ENCODE data around the gene ACAN.

The ACAN gene

DNA sequence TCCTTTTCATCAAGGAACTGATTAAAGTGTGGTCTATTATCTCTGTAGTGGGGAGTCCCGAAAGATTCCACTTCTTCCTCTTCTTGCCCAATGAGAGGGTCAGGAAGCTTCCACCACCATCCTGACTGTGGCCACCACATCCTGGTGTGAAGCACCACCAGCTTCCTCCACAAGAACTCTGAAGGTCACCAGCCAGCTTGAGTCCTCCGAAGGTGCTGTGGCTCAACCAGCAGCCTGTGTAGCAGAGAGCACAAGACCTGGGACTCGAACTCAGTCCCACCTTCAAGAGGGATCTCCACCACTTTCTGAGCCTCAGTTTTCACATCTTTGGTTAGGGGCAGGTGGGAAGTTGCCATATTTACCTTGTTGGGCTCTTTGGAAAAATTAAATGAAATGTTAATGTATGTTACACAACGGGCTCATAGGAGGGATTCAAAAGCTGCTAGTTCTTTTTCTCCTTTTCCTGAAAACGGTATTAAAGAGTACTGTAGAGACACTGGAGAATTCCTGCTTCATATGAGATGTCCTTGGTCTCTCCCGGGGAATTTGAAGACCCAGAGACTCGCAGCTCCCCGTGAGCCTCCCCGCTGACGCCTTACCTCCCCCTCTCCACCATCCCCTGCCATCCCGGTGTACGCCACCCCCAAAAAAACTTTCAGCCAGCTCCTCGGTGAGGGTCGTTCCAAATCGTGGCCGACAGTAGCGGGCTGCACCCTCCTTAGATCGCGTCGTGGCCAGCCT, 816 bp upstream of the ACAN start:
- DNase-seq (ENCODE audit: low read depth) = no peak

DNA sequence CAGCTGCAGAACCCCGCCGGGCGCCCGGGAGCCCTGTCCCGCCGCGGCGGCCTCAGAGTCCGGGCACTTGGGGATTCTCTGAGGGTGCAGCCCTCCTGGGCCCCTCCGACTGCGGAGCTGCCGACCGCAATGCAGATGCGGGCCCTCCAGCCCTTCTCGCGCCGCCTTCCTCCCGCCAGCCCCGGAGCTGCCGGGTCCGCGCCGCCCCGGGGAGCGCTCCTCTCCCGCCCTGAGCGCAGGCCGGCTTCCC, 320 bp upstream of the ACAN start:
- no peak for DNase-seq (ENCODE audit: low read depth)

DNA sequence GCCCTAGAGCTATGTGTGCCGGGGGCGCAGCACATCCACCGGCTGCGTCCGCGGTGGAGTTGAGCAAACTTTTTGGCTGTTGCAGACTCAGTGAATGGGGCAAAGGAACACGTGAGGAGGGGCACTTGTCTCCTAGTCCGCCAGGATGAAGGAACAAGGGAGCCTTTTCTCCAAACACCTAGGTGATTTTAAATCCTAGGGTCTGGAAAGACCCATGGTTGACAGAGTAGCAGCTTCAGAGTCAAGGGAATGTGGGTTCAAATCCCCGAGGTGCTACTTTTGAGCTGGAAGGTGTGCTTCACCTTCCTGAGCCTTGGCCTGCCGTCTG, 648 bp downstream of the ACAN start:
- DNase-seq (ENCODE audit: low read depth) = no peak

DNA sequence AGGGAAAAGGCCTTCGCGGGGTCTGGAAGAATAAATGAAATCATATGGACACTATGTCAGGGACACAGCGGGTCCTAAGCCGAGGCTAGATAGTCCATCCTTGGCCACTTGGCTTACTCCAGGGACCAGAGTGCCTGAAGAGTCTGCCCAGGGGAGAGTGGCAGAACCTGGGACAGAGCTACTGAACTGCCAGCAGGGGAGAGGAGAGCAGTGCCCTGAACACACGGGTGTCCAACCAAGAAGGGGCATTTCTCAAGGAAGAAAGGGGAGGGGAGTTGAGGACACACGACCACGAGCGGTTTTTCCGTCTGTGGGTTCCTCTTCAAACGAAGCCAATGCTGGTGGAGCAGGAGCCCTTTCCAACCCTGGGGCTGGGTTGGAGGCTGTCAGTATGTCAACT, 1.0 kb downstream of the ACAN start:
- no peak for DNase-seq (ENCODE audit: low read depth)

DNA sequence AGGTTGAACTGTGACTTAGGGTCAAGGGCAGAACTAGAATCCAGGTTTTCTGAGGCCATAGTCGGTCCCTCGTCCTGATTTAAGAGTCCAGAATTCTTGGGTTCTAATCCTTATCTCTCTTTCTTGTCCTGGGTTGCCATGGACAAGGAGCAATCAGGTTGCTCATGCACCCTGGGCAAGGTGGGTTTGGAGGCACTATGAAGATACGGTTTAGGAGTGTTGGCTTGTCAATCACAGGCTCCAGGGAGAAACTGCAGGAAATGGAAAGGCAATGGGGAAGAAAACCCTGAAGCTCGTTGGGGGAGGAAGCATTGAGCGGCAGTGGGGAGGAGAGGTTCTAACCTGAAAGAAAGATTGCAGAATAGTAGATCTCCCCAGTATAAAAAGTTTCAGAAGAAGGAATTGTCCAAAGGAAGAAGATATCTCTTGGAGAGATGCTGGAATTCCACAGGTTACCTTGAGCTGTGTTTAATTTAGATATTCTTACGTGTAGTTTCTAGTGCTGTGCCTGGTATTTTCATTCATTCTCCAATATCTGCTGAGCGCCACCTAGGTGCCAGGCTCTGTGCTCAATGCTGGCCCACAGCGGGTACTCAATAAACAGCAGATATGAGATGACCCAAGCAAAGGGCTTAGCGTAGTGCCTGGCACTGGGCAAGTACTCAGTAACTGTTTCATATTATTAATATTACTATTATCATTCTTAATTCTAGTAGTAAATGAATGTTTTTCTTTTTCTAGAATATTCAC, 2.0 kb downstream of the ACAN start:
- no peak for DNase-seq (ENCODE audit: low read depth)

DNA sequence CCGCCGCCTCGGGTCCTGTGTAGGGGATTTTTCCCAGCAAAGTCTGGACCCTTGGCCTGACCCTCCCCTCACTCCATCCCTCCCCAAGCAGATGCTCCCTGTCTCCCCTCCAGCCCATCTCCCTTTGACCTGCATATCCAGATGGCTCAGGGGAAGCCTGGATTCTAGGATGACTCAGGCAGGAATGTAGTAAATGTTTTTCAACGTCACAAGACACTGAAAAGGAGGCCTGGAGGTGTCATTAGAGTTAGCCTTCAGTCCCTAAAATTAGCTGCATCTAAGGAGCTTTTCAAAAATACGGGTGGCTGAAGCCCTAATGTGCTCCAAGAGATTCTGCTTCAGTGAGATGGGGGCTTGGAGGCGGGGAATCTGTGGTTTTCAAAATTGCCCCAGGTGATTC, 7.2 kb downstream of the ACAN start:
- DNase-seq (ENCODE audit: low read depth) = no peak

DNA sequence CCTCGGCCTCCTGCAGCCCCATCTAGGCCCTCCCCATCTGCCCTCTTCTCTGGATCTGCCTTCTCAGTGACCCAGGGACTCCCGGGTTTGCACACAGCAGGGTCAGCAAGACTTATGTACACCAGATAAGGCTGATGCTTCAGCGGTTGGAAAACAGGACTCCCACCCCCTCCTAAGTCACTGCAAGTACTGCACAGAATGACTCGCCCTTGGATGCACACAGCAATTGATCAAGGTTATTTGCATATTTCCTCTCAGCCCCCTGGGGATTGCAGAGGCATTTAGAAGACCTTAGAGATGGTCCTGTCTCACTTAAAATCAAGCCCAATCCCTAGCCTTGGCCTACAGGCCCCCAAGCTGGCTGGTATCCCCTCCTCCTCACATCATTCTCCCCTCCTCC, 8.9 kb downstream of the ACAN start:
- no peak for DNase-seq (ENCODE audit: low read depth)

DNA sequence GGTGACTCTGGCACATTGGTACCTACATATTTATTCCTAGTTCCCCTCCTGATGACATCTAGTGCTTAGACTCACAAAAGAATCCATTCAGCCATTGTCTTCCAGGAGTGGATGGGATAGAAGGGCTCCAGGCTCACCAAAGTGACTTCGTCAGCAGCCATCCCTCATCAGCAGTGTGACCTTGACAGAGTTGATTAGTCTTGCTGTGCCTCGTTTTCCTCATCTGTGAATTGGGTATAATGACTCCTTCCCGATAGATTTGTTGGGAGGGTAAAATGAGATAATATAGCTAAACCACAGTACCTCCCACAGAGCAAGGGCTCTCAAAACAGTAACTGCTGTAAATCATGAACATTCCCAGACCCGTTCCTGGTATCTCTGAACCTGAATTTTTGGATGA, 10.7 kb downstream of the ACAN start:
- no peak for DNase-seq (ENCODE audit: low read depth)

DNA sequence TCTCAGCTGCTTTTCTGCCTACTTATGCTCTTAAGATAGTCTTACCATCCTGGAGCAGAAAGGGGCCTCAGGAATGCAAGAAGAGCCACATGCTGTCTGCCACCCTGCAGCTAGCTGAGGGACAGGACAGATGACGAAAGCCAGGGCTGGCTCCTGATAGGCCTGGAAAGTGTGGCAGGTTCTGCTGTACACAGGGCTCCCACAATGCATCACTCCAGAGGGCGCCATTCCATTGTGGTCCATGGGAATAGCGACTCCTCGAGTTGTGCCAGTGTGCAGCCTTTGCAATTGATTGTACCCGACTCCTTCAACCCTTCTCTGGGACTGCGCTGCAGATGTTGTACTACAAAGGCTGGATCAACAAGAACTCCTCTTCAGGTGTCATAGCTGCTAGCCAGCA, 11.2 kb downstream of the ACAN start:
- DNase-seq (ENCODE audit: low read depth) = no peak

DNA sequence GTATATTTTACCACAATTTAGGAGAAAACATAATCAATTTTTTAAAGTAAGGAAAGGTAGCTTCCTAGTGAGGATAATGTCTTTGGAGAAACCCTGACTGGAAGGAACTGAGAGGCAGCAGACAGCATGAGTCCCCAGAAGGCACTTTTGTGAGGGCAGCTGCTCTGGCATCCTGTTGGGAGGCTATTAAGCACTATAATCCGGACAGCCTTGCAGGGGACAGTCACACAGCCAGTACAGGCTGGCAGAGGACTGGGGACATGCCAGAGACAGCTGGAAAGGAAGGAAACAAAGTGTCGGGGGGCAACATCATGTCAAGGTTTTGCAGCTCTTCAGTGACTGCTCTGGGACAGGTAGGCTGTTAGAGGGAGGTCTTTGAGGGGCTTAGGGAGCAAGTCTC, 15.7 kb downstream of the ACAN start:
- DNase-seq (ENCODE audit: low read depth) = no peak

DNA sequence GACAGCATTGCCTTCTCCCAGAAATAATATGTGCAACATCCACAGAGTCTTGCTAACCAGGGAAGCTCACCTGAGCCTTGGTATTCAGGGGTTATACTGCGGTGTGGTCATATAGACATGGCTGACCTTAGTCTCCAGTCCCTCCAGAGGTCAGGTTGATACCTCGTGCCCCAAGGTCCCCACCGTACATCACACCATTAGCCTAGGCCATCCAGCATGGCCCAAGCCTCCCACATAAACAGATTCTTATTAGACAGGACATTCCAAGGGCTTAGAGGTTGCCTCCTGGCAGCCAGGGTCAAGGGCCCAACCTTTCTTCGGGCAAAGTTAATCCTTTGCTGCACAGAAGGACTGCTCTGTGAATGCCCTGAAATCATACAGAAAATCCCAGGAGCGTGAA, 18.8 kb downstream of the ACAN start:
- DNase-seq (ENCODE audit: low read depth) = no peak

DNA sequence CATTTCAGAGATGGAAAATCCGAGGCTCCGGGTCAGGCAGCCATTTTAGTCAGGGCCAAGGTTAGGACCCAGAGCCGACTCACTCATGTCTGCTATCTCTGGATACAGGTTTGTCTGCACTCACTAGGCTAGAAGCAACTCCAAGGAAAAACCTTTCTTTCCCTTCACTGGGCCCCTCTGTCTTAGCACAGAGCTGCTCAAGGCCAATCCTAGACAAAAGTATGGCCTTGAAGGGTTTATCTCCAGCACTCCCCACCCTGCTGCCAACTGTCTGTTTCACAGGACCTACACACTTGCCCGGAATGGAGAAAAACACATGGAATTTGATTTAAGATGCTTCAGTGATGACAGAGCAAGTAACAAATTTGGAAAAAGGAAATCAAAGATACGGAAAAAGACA, 25.6 kb downstream of the ACAN start:
- no peak for DNase-seq (ENCODE audit: low read depth)

DNA sequence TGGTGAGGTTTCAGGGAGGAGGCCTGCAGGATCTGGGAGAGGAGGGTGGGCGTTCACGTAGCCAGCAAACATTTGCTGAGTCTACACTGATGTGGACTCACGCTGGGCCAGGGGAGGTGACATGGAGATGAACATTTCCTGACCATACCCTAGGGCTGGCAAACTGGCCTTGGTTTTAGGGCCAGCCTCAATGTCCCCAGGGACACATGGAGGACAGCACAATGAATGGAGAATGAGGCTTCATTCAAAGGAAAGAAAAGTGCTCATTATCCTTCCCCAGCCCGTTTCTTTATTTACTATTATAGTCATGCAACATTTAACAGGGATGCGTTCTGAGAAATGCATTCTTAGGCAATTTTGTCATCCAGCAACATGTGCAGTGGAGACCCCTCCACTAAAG, 26.8 kb downstream of the ACAN start:
- no peak for DNase-seq (ENCODE audit: low read depth)

DNA sequence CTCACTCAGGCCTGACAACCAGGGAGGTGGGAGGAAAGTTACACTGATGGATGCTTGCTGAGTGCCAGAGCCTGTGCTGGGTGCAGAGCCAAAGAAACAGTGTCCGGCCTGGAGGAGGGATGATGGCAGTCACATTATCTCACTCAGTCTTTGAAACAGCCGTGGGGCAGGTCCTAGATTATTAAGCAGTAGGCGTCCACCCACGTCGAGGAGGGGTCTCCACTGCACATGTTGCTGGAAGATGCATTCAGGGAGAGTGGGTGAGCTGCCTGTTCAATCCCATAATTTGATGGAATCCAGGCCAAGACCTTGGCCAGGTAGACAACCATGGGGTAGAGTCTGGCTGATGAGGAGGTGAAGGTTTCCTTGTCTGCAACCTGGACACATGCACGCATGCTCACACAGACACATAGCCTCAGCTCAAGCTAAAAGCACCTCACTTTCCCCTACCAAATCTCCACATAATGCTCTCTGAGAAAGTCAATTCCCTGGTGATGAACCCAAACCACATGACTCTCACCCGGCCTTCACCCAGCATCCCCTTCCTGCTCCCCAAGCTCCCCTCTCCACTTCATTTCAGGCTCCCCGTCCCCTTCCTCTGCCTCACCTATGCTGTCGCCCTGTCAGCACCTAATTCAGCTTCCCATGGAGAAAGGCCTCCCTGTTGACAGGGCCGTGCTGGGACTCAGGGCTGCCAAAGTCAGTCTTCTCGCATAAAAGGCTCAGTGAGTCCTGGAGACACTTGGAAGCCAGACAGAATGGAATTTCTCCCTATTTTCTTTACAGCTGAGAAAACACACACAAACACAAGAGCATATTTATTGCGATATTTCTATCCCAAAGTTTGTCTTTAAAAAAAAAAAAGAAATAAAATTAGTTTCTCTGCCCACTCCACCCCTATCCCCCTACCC, 29.8 kb downstream of the ACAN start:
- no peak for DNase-seq (ENCODE audit: low read depth)

DNA sequence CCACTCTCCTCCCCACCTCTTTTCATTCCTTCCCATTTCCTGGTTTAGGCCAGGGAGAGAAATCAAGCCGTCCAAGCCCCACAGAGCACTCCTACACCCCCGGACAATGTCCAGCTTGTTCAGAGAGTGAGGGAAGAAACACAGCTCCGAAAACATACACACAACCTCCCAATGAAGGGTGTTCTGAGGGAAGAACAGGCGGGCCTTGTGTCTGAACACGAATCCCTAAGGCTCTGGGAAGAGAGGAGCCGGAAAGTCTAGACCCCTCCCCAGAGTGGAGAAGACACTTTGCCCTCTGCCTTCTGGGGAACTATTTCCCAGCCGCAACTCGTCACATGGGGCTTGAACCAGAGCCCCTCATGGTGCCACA, 30.5 kb downstream of the ACAN start:
- no peak for DNase-seq (ENCODE audit: low read depth)

DNA sequence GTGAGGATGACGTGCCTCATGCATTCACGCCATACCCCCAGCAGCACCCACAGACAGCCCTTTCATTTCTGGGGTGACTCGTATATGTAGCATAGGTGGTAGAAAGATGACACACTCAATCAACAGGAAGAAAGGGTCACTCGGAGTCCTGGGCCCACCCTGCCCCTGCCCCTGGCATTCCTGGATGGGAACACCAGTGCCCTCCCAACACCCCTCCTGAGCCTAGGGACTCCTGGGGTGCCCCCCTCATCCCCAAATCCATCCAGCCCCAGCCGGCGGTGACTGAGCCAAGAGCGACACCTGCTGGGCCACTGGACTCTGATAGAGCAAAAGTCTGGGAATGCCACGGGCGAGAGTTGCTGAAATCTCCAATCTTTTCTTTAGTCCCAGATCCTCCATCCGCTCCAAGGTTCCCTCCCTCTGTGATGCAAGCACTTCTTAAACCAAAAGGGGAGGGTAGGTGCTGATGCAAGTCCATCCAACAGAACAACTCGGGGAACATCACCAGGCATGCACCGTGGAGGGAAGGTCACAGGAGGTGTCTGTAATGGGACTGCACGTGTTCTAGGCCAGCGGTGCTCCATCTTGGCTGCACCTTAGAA, 31.1 kb downstream of the ACAN start:
- DNase-seq (ENCODE audit: low read depth) = no peak

DNA sequence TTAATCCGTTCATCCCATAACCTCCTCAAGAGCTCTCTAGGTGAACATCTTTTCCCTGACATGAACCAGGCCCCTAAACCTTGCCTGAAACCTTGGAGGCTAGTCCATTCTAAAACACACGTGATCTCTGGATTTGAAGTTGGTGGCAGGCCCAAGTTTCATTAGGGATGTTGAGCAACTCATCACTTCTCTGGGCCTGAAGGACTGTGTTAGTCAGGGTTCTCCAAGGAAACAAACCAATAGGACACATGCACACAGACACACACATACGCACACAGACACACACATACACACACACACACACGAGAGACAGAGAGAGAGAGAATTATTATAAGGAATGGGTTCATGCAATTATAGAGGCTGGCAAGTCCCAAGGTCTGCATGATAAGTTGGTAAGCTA, 31.9 kb downstream of the ACAN start:
- no peak for DNase-seq (ENCODE audit: low read depth)

DNA sequence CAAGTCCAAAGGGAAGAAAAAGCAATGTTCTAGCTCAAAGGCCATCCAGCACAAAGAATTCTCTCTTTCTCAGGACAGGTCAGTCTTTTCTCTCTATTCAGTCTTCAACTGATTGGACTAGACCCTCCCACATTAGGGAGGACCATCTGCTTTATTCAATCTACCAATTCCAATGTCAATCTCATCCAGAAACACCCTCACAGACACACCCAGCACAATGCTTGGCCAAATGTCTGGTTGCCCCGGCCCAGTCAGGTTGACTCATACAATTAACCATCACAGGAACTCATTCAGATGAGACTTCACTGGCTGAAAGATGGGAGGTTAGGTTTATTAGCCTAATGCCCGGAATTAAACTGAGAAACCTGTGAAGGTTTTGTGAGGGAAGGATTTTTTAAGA, 32.4 kb downstream of the ACAN start:
- no peak for DNase-seq (ENCODE audit: low read depth)

DNA sequence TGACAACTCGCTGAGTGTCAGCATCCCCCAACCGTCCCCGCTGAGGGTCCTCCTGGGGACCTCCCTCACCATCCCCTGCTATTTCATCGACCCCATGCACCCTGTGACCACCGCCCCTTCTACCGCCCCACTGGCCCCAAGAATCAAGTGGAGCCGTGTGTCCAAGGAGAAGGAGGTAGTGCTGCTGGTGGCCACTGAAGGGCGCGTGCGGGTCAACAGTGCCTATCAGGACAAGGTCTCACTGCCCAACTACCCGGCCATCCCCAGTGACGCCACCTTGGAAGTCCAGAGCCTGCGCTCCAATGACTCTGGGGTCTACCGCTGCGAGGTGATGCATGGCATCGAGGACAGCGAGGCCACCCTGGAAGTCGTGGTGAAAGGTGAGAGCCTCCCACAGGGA, 35.4 kb downstream of the ACAN start:
- no peak for DNase-seq (ENCODE audit: low read depth)

DNA sequence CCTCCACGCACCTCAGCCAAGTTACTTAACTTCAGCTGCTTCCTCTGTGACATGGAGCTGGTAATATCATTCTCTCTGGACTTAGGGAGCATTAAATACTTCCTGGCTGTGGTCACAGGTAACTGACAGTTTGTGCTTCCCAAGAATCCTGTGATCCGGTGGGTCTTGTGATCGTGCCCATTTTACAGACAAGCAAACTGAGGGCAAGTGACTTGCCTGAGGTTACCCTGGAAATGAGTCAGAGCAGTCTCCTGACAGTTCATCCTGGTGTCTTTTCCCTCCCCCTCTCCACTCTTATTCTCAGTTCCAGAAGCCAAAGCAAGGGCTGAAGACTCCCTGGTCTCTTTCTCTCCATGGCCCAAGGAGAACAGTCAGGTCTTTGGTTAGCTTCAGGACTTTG, 35.9 kb downstream of the ACAN start:
- no peak for DNase-seq (ENCODE audit: low read depth)

DNA sequence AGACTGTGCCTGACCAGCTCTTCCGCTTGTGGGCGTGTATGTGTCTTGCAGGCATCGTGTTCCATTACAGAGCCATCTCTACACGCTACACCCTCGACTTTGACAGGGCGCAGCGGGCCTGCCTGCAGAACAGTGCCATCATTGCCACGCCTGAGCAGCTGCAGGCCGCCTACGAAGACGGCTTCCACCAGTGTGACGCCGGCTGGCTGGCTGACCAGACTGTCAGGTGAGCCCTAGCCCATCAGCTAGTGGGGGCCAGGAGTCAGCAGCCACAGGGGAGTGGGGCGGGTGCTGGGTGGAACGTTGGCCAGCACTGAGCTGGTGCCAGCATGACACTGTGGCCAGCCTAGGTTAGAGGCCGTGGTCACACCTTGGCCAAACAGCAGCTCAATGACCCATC, 36.7 kb downstream of the ACAN start:
- DNase-seq (ENCODE audit: low read depth) = no peak

DNA sequence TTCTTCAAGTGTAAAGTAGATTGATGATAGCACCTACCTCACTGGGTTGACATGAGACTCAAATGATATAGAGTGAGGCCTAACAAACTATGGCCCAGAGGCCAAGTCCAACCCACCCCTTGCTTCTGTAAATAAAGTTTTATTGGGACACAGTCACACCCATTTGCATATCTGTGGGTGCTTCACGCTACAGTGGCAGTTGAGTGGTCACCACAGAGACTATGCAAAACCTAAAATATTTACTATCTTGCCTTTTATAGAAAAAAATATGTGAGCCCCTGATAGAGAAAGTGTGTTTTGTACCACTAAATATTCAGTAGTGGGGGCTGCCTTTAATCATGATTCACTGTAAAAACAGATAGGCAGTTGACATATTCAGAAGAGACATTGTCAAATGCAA, 38.0 kb downstream of the ACAN start:
- DNase-seq (ENCODE audit: low read depth) = no peak

DNA sequence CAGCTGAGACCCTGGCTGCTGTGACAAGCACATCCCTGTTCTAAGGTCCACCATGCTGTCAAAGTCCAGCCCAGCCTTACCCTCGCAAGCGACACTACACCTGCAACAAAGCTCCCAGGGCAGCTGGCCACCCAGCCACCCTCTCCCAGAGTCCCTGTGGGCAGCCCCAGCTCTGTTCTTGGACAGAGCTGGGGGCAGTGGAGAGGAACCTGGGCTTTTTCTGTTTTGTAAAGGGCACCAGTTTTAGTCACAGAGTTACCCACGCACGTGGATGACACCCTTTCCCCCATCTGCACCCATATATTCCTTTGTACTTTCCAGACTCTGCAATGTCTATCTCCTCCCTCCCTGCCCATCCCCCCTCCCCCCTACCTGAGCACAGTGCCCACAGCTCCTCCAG, 38.9 kb downstream of the ACAN start:
- no peak for DNase-seq (ENCODE audit: low read depth)

Data from activated T-helper 9 cell treated with anti-CD3 and anti-CD28 coated beads, Interleukin-2, amount 50 U/mL, for 16 hours (primary cell).